COLO668 (cell line): ENCODE results near the gene PTGIS.
A peak's percentile ranks its signal among the peaks of the same experiment; 100 is the strongest.

ENCODE experiments used
- DNase-seq: peaks from one replicate; lab custom pipeline; 2025; ENCODE audit not compliant: unreplicated experiment; lab: John Stamatoyannopoulos, UW

Gene PTGIS

DNA sequence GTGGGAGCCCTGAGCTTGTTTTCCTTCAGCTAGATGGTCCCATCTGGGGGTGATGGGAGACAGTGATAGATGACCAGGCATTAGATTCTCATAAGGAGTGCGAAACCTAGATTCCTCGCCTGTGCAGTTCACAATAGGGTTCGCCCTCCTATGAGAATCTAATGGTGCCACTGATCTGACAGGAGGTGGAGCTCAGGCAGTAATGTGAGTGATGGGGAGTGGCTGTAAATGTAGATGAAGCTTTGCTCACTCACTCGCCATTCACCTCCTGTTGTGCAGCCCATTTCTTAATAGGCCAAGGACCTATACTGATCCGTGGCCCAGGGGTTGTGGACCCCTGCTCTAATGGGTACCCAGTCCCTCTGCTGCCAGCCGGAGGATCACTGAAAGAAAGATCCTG lies 64.8 kb downstream of the PTGIS start:
- DNase-seq: no peak

DNA sequence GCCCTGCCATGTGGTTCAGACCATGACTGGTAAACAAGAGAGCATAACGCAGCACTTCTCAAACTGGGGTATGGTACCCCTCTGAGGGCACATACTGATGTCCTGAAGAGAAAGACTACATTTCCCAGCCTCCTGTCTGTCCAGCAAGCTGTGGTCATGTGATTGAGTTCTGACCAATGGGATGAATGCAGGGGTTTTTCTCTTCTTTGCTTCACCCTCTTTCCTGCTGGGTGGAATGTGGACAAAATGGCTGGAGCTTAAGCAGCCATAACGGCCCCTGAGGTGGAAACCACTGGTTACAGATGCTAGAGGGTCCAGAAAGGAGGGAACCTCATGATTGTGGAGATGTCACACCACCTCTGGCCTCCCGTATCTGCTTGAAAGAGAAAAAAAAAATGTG lies 66.0 kb downstream of the PTGIS start:
- DNase-seq: no peak

DNA sequence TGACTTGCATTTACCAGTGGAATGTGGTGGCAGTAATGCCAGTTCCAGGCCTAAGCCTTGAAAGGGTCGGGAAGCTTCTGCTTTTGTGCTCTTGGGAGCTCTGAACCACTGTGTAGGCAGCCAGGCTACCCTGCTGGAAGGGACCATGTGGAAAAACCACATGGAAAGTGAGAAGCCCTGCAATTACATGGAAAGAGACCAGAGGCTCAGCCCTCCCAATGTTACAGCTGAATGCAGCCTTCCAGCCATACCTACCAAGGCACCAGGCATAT lies 70.6 kb downstream of the PTGIS start:
- no peak for DNase-seq

DNA sequence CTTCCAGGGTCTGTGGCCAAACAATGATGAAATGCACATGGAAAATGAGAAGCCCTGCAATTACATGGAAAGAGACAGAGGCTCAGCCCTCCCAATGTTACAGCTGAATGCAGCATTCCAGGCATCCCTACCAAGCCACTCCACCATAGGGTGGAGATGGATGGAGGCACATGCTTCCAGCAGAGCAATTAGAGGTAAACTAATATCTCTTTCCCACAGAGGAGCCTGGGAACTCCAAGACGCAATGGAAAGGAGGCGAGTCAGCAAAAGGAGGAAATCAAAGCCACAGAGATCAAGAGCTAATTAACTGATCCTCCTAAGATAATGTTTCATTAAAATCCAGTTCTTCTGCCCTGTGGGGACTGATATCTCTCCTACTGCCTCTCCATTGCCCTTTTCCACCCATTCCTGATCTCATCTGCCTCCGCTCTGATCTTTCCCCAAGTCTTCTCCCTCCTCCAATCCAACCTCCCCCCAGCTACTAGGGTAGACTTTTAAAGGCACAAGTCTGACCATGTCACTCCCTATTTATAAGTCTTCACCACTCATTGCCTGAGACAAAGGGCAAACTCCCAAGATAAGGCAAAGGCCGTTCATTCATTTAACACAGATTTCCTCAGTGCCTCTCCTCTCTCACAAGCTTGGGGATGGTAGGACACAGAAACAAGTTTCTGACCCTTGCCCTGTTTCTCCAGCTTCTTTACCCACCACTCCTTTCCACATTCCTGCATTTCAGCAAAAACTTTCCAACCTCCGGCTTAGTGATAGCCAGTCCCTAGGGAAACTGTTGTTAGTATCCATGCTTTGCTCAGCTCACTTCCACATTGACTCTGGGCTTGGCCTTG lies 71.2 kb downstream of the PTGIS start:
- DNase-seq: no peak

DNA sequence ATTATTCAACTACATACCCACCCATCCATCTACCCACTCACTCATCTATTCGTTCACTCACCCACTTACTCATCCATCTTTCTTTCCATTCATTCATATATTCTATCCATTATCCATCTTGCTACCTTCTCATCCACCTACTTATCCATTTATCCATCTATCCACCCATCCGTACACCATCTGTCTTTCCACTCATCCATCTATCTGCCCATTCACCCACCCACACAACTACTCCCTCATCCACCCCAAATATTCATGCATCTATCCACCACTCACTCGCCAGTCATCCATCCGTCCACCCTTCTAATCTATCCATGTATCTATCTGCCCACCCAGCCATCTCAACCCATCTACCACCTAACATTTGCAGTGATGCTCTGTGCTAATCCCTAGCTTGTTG lies 71.9 kb downstream of the PTGIS start:
- no peak for DNase-seq

DNA sequence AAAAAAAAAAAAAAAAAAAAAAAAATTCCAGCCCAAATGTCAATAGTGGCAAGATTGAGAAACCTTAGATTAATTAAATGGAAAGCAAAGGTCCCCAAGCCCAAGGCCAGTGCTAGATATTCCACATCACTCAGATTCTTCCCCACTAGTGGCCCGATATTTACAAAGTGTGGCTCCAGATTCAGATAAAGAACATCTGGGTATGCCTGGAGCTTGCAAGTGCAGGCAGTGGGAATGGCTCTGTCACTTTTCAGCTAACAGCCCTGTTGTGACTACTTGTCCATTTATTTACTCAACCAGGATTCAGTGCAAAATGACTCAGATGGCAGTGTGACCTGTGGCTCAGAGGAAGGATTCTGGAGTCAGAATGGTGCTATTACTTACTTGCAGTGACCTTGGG lies 77.2 kb downstream of the PTGIS start:
- DNase-seq: no peak

DNA sequence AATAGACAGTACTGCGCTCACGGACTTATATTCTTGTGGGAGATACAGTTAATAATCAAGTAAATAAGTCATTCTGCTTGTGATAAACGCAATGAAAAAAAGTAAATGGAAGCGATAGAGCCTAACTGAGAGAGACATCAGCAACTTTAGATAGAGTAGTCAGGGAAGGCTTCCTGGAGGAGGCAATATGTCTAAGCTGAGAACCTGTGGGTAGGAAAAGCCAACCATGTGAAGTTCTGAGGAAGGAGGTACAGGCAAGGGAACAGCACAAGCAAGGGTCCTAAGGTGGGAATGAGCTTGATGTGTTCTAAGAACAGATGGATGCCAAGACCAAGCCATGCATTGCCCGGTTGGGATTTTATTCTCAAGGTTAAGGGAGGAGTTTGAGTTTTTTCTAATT lies 78.2 kb downstream of the PTGIS start:
- DNase-seq: no peak

DNA sequence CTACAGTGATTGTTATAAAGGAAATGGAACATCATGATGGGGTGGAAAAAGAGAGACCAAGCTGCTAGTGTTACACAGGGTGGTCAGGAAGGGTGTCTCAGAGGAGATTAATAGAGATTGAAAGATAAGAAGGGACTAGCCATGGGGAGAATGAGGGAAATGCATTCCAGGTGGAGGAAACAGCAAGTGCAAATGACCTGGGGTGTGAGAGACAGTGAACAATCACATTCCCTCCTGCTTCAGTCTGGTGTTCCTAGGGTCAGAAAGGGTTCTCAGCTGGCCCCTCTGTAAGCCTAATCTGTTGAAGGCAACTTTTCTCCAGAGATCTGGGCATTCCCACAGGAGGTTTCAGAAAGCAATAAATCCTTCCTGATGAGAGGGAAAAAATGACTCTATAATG lies 81.9 kb downstream of the PTGIS start:
- no peak for DNase-seq

DNA sequence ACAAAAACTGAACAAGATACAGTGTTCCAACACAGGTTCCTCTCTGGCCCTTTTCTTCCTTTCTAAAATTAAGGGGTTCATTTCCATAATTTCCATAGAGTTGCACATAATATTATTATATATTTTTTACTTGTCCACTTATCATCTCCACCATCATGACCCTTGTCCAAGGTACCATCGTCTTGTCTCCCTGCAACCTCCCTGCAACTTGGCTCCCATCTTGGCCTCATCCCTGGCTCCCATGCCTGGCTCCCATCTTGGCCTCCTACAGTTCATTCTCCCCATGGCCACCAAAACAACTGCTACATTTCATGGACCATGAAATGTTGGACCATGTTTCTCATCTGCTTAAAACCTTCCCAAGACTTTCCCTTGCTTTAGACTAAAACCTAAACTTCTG lies 82.4 kb downstream of the PTGIS start:
- DNase-seq: no peak

DNA sequence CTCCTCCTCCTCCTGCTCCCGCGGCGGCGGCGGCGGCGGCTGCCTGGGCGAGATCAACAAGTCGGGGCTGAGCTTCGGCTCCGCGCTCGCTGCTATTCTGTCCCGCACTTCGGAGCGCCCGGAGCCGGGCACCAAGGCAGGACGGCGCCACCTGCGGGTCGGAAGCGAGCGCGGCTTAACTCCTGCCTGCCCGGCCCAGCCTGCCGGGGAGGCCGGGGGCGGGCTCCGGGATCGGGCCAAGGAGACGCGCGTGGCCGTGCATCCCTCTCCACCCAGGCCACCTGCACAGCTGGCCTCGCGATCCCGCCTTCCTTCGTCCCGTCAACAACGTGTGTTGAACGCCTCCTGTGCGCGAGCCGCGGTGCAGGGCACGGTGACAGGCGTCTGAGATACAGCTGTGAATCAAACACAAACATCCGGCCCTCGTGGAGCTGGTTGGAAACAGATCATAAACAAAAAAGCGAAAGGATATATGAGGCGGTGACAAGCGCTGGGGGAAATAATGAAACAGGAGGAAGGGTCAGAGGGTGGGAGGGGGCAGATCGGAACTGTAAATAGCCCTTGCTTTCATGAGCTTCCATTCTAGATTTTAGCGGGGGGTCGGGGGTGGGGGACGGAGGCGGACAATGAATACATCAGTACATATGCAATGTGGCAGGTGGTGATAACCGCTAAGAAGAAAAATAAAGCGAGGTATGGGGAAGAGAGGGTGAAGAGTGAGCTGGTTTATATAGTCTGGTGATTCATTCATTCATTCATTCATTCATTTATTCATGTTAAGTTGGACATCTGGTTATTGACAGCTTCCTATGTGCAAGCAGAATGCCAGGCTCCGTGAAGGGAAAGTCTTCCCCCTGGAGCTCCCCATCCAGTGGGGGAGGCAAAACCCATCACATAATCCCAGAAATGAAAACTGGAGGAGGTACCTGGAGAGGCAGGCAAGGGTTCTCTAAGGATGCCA lies 83.5 kb downstream of the PTGIS start:
- peak; percentile 86 for DNase-seq

DNA sequence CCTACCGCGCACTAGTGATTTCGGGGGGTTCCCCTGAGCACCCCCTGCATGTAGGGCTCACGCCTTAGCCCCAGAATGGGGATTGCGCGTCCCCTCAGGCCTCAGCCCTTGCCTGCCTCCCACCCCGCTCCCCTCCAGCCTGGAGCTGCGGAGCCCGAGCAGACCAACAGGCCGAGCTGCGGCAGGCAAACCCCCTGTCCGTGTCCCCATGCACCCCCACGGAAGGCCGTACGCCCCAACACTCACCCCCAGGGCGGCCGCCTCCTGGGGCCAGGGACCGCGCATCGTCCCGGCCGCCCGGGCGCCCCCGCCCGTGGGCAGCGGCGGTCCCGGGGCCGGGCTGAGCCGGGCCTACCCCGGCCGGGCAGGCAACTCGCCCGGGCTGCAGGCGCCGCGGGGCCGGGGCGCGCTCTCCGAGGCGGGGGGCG lies 84.2 kb downstream of the PTGIS start:
- DNase-seq: no peak

DNA sequence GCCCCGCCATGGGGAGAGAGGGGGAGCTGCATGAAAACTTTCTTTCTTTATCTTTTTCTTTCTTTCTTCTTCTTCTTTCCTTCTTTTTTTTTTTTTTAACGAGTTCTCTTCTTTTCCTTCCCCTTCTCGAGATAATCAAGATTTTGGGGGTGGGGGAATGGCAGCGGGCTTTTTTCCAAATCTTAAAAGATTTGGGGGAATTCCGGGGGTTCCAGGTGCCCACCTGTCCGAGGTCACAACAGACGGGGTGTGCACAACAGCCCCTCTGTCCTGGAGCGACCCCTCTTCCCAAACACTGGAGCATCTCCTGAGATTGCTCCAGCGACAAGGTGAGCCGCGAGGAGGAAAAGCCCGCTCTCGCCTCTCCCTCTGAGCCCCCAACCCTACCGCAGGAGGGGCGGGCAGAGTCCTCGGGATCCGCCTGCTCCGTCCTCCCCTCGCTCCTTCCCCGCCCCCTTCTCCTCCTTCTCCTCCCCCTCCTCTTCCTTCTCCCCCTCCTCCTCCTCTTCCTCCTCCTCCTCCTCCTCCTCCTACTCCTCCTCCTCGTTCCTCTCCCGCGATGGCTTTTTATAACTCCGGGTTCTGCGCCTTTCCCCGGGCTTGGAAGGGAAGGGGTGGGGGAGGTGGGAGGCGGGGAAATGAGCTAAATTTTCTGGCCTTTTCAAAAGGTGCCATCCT lies 84.8 kb downstream of the PTGIS start:
- DNase-seq: no peak

DNA sequence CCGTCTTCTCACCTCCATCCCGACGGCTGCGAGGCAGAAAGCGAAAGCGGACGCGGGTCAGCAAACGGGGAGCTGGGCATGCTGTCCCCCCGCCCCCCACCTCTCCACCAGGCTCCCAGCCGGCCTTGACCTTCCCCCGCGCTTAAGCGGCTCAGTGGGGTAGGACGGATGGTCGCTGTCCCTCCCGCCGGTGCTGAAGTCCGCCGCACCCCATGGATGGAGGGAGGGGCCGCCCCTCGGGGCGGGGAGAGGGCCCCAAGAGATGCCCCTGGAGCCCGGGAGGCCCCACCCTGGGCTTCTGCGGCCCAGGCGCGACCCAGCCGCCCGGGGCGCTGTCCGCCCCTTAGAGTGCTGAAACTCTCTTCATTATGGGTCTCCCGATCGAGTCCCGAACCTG lies 85.3 kb downstream of the PTGIS start, which contains the start of gene KCNB1:
Gene KCNB1, minus strand, starts transcription at position 48 of the 397 bp plus-strand sequence. CDS start 188 bp downstream, outside the sequence.
- DNase-seq: peak; percentile 5

DNA sequence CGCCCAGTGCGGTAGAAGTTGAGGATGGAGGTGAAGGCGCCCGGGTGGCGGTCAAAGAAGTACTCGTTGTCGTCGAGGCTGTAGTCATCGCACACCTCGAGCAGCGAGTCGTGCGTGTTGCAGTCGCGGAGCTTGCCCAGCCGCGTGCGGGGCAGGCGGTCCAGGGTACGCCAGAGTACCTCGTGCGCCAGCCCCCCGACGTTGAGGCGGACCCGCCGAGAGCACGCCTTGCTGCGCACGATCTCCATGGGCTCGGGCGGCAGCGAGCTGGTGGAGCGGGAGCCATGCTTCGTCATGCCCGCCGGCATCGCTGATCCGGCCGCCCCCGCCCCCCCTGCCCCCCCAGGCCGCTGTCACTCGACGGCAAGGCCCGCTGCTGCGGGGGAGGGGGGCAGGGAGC lies 85.8 kb downstream of the PTGIS start:
- DNase-seq: no peak

DNA sequence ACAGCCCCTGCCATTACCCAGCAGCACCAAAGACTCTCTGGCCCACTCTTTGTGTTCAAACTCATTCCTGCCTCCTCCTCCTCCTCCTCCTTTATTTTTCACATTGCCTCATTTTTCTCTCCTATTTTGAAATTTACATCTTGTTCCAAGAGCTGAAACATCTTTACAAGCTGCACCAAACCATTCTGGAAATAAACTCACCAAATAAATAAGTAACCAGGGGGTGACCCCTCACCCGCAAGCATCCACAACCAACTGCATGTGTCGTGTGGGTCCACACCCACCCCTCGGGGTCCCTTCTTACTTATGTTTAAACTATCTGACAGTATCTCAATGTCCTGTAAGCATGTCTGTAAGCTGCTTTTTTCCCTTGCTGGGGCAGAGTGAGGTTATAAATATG lies 86.8 kb downstream of the PTGIS start:
- DNase-seq: no peak

DNA sequence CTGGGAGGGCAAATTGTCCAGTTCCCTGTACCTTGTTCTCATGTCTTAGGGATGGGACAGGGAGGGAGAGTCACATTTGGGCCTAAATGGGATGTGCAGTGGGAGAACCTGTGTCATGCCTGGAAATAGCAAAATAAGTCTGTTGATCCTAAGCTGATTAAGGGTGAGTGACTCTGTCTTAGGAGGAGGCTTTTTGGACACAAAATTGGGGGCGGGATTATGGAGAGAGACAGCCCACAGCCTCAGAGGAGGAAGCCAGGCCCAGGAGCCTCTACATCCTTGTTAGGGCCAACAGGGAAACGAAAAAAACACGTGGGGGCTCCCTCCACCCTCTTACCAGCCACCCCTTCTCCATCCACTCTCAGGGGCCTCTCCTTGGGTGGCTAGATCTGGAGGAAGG lies 87.7 kb downstream of the PTGIS start:
- no peak for DNase-seq

DNA sequence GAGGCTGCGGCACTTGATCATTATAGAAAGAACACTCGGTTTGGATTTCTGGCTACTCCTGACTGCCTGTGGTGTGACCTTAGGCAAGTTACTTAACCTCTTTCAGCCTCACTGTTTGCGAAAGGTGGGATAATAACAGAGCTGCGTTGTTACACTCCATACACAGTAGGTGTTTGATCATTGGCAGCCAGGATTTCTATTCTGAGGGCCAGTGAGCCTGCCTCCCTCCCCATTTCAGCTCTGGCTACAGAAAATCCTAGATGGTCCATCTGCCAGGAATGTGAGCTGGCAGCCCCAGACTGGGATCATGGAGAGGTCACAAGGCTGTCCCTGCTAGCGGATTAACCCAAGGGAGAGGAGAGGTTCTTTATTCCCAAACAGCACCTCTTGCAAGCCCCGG lies 88.2 kb downstream of the PTGIS start:
- DNase-seq: no peak

DNA sequence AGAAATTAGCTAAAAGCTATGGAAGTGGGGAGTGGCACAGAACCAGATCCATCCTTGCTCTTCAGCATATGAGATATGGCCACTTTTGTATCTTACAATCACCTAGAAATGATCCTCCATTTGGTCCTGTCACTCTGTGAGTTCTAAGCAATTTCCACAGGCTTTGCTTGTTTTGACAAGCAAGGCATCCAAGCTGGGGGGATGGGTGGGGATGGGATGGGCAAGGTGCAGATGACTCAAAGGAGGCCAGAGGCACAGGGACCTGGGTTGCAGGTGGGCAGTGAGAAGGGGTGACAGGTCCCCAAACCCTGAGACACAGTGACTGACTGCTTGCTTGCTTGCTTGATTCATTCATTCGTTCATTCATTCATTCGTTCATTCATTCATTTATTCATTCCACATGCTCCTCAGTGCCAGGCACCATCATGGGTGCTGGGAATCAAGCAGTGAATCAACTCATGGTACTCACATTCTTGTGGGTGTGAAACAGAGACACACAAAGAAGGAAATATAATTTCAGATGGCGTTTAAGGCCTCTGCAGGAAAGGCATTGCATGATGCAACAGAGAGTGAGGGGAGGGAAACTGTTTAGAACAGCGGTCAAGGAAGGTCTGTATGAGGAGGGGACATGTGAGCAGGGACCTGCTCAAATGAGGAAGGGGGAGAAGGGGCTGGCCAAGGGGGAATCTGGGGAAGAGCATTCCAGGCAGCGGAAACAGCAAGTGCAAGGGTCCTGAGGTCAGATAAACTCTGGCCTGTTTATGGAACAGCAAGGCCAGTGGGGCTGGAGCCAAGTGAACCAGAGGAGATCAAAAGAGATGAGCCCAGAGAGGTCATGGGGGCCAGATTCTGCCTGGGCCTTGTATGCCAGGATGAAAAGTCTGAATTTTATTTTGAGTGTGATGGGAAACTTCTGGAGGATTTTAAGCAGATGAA lies 88.9 kb downstream of the PTGIS start:
- DNase-seq: no peak

DNA sequence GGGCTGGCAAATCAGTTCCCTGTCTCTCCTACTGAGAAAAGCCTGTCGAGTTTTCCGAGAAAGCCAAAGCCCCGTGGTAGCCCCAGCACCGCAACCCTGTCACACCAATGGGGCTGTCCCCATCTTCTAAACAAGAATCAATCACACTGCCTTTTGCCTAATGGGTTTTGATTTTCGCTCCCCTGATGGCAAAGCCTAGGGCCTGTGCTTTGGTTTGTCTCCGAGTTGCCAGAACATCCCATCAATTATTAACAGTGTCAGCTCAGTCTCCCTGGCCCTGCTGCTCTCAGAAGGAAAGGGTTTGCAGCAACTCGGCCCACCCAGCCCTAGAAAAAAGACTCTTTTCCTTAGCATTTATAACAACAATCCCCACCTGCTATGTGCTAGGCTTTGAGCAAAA lies 89.7 kb downstream of the PTGIS start:
- DNase-seq: no peak

DNA sequence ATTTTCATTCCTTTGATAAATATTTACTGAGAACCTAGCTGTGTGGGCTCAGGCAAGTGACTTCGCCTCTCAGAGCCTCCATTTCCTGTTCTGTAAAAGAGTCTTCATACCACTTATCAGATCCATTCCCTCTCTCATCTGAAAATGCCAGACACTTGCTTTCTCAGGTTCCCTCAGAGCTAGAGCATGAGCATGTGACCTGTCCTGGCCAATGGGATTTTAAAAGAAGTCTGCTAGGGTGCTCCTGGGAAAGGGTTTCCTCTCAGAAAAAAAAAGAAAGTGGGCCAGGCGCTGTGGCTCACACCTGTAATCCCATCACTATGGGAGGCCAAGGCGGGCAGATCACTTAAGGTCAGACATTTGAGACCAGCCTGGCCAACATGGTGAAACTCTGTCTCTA lies 90.7 kb downstream of the PTGIS start:
- DNase-seq: no peak

DNA sequence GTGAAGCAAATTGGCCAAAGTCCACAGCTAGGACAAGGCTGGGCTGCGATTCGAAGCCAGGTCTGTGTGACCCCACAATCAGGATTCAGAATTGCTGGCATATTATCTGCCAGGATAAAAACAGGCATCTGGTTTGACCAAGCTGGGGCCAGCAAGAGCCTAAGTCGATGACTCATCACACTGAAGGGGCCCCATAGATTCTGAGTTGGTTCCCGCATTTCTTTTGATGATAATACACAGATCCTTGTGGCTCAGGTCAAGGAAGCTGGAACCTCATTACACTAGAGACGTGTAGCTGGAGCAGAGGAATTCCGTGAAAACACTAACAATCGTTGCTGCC lies 92.0 kb downstream of the PTGIS start:
- no peak for DNase-seq
